DND-41 (cell line): Measurements from ENCODE around the gene CHMP2B.

Experiments
- ATAC-seq: fragments of 200-7000 bp; cut with Tn5 transposase; 3 replicates; pipeline ENCODE4 v1.9.1; 2021; ENCODE audit warnings: low read depth; ENCODE audit not compliant: insufficient read depth
- DNase-seq: peaks from one replicate; pipeline ENCODE4 v3.0.0-alpha.2; 2020
- H2AFZ ChIP-seq: 2 replicates; pipeline ENCODE4 v1.6.0; 2012; ENCODE audit warnings: low read depth, low read length
- H3K27ac ChIP-seq: 2 replicates; pipeline ENCODE4 v1.5.1; 2012; ENCODE audit warnings: low read length, inconsistent platforms
- H3K27me3 ChIP-seq: fragments of 200-600 bp; sonication (generic); 2 replicates; pipeline ENCODE4 v1.6.0; 2012; ENCODE audit warnings: low read length, mild to moderate bottlenecking, inconsistent platforms; ENCODE audit not compliant: insufficient read depth, poor library complexity
- H3K36me3 ChIP-seq: 2 replicates; pipeline ENCODE4 v1.5.1; 2012; ENCODE audit warnings: low read length, inconsistent platforms; ENCODE audit not compliant: insufficient read depth
- H3K4me1 ChIP-seq: 2 replicates; pipeline ENCODE4 v1.5.1; 2012; ENCODE audit warnings: mild to moderate bottlenecking, low read length; ENCODE audit not compliant: insufficient read depth
- H3K4me2 ChIP-seq: 2 replicates; pipeline ENCODE4 v1.6.0; 2012; ENCODE audit warnings: mild to moderate bottlenecking, moderate library complexity, low read length, inconsistent platforms; ENCODE audit not compliant: insufficient read depth
- H3K4me3 ChIP-seq, 2 experiments: fragments of 200-600 bp in 1 of 2; shearing (Covaris generic) in 1 of 2; 2 replicates each; pipeline ENCODE4 v1.5.1; 2012 to 2016; ENCODE audit warnings: inconsistent platforms in 2 of 2, low read length in 2 of 2, mild to moderate bottlenecking in 2 of 2, low read depth in 1 of 2, moderate library complexity in 1 of 2
- H3K79me2 ChIP-seq: 2 replicates; pipeline ENCODE4 v1.6.0; 2012; ENCODE audit warnings: low read length, inconsistent platforms; ENCODE audit not compliant: insufficient read depth
- H3K9ac ChIP-seq: 2 replicates; pipeline ENCODE4 v1.6.0; 2012; ENCODE audit warnings: low read depth, mild to moderate bottlenecking, inconsistent platforms, low read length, moderate library complexity
- H3K9me3 ChIP-seq: 2 replicates; pipeline ENCODE4 v1.5.1; 2012; ENCODE audit warnings: low read length, moderate library complexity, mild to moderate bottlenecking, inconsistent platforms; ENCODE audit not compliant: insufficient read depth, severe bottlenecking
- H4K20me1 ChIP-seq: 2 replicates; pipeline ENCODE4 v1.6.0; 2012; ENCODE audit warnings: low read length; ENCODE audit not compliant: insufficient read depth
- CTCF ChIP-seq: IDR thresholded peaks from 2 replicates; pipeline ENCODE4 v1.5.1; 2012; ENCODE audit warnings: borderline replicate concordance, low read length, moderate library complexity, mild to moderate bottlenecking; ENCODE audit not compliant: poor library complexity, severe bottlenecking; ENCODE audit errors: extremely low read depth
- EZH2 ChIP-seq: IDR thresholded peaks from 3 replicates; pipeline ENCODE4 v1.6.1; 2012; ENCODE audit warnings: borderline replicate concordance, low read depth, mild to moderate bottlenecking, moderate library complexity, low read length, inconsistent platforms; ENCODE audit not compliant: severe bottlenecking

The CHMP2B gene

DNA sequence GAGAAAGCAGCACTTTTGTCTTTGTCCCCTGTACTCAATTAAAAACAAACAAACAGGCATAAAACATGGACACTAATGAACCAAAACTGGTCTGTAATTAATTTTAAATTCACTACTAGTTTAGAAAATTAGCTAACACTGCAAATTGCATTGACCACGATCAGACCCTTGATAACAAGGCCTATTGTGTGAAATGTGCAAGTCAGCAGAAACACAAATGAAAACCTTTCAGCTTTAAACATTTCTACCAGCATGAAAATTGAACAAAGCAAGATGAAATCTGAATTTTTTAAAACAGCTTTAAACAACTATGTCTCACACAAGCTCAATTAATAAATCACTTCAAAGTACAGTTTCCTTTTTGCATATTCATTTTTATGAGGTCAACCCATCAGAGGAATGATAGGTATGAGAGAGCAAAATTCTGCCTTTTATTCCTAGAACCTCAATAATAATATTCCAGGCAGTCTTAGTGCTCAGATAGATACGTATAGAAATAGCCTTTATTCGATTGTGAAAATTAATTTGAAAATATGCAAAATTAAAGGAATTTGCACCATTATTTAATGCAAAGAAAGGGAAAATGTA is 27.0 kb upstream of the CHMP2B start:
- H3K9me3 ChIP-seq: no peaks in the 10 kb centered on the region
- no peaks in the 10 kb centered on the region for H3K36me3 ChIP-seq
- no peaks in the 10 kb centered on the region for H3K4me1 ChIP-seq
- DNase-seq (no peak), ATAC-seq (no peak)
- no peak overlapping the region for H3K4me2 ChIP-seq
- no peak overlapping the region for H3K9ac ChIP-seq
- no peak overlapping the region for H2AFZ ChIP-seq
- no peak overlapping the region for H3K27ac ChIP-seq
- no peaks in the 10 kb centered on the region for H3K27me3 ChIP-seq
- TF ChIP-seq EZH2: no peak
- TF ChIP-seq CTCF: no peak
- no peak overlapping the region for H3K4me3 ChIP-seq
- no peaks in the 10 kb centered on the region for H3K79me2 ChIP-seq
- no peaks in the 10 kb centered on the region for H4K20me1 ChIP-seq

DNA sequence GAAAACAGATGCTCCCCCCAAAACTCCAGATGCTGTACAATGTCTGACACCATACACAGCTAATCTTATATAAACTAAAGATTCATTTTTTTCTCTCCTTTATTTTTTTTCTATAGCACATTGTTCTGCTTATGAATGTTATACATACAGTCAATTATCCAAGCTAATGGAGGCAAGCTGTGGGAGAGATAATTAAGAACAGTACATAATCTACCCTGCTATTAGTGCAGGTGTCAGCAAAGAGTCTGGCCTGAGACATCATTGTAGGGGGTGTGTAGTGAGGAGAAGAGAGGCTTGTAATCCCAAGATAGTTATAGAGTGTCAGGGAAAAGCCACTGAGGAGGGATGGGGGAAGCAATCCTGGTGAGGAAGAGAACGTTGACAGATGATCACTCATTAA is 25.4 kb upstream of the CHMP2B start:
- no peak for ATAC-seq

GRCh38 chr3:87203809-87204208 is 23.3 kb upstream of the CHMP2B start:
- H2AFZ ChIP-seq: no peak overlapping the region
- TF ChIP-seq EZH2 (no peak), CTCF (no peak)
- no peak overlapping the region for H3K4me2 ChIP-seq

More for the DNA sequence above, 25.4 kb upstream of the CHMP2B start:
- H3K9ac ChIP-seq: no peak overlapping the region
- no peaks in the 10 kb centered on the region for H3K79me2 ChIP-seq
- no peaks in the 10 kb centered on the region for H3K36me3 ChIP-seq
- H2AFZ ChIP-seq: no peak overlapping the region
- H3K4me2 ChIP-seq: no peak overlapping the region
- no peaks in the 10 kb centered on the region for H3K4me1 ChIP-seq
- no peak for DNase-seq
- no peak overlapping the region for H3K27ac ChIP-seq
- no peak overlapping the region for H3K4me3 ChIP-seq
- H4K20me1 ChIP-seq: no peaks in the 10 kb centered on the region
- TF ChIP-seq CTCF (no peak), EZH2 (no peak)
- H3K9me3 ChIP-seq: no peaks in the 10 kb centered on the region
- H3K27me3 ChIP-seq: no peaks in the 10 kb centered on the region

More at GRCh38 chr3:87203809-87204208, 23.3 kb upstream of the CHMP2B start:
- Histone ChIP-seq H3K36me3 (no peaks in the 10 kb centered on the region), H4K20me1 (no peaks in the 10 kb centered on the region), H3K4me3 (no peak overlapping the region), H3K27ac (no peak overlapping the region), H3K27me3 (no peaks in the 10 kb centered on the region), H3K9me3 (no peaks in the 10 kb centered on the region), H3K9ac (no peak overlapping the region), H3K4me1 (no peaks in the 10 kb centered on the region), H3K79me2 (no peaks in the 10 kb centered on the region)
- DNase-seq (no peak), ATAC-seq (no peak)
